HG03439 (cell line): ENCODE results near the gene TTC21A.
A peak's percentile ranks its signal among the peaks of the same experiment; 100 is the strongest.

ENCODE experiments used
- ATAC-seq: cut with Tn5 transposase; IDR thresholded peaks from one replicate; pipeline ENCODE4 v1.9.1; 2021; ENCODE audit warnings: mild to moderate bottlenecking, moderate library complexity; ENCODE audit not compliant: unreplicated experiment

Gene TTC21A

GRCh38 chr3:39098473-39099000 lies 8.9 kb upstream of the TTC21A start:
- ATAC-seq: no peak

GRCh38 chr3:39099242-39099641 lies 8.2 kb upstream of the TTC21A start:
- no peak for ATAC-seq

- ATAC-seq: no peak
These were observed 7.6 kb upstream of the TTC21A start for GRCh38 chr3:39099738-39100499.

- ATAC-seq: no peak
These were observed 7.0 kb upstream of the TTC21A start for GRCh38 chr3:39100500-39100886.

- no peak for ATAC-seq
These were observed 6.3 kb upstream of the TTC21A start for GRCh38 chr3:39101022-39101689.

GRCh38 chr3:39102504-39103323 lies 4.8 kb upstream of the TTC21A start:
- ATAC-seq: no peak

- ATAC-seq: no peak
These were observed 4.2 kb upstream of the TTC21A start for GRCh38 chr3:39103324-39103693.

- ATAC-seq: no peak
These were observed 3.5 kb upstream of the TTC21A start for GRCh38 chr3:39103791-39104552.

- no peak for ATAC-seq
These were observed 2.4 kb upstream of the TTC21A start for GRCh38 chr3:39104961-39105686.

- ATAC-seq: no peak
These were observed 1.8 kb upstream of the TTC21A start for GRCh38 chr3:39105687-39106063.

GRCh38 chr3:39106281-39106811 lies 1.1 kb upstream of the TTC21A start:
- ATAC-seq: no peak

GRCh38 chr3:39106851-39107387 lies 561 bp upstream of the TTC21A start:
- ATAC-seq: peak; percentile 1

GRCh38 chr3:39108200-39108710 lies 775 bp downstream of the TTC21A start:
- peak; percentile 57 for ATAC-seq

GRCh38 chr3:39109086-39109485 lies 1.6 kb downstream of the TTC21A start:
- no peak for ATAC-seq

- ATAC-seq: no peak
These were observed 2.7 kb downstream of the TTC21A start for GRCh38 chr3:39110041-39110639.

- ATAC-seq: no peak
These were observed 4.6 kb downstream of the TTC21A start for GRCh38 chr3:39112113-39112512.

GRCh38 chr3:39112535-39112934 lies 5.1 kb downstream of the TTC21A start:
- ATAC-seq: no peak

GRCh38 chr3:39113291-39113690 lies 5.8 kb downstream of the TTC21A start:
- ATAC-seq: no peak

- ATAC-seq: no peak
These were observed 7.0 kb downstream of the TTC21A start for GRCh38 chr3:39114456-39114855.
